ENCODE data around the gene DHRS13.

- TF ChIP-seq CTCF (conservative IDR thresholded peaks at IDR 0.05), result no peak
- TF ChIP-seq ZFX (IDR thresholded peaks at IDR 0.05), result no peak
These were observed 5.0 kb upstream of the DHRS13 start for GRCh38 chr17:28907709-28908475.

Measured in C4-2B (cell line).